Articular chondrocyte of knee joint (primary cell): Measurements from ENCODE around the gene MMUT. TPM values are rescaled to one million over a fixed set of nuclear protein-coding genes. Genes with fewer than 3 reads are reported as not detected.

Source experiments
- total RNA-seq: library from RNA; depleted of rRNA; stranded (reverse); fragments of >200 nt; gene quantifications from 2 replicates; pipeline ENCODE4 v1.2.3, GENCODE V29; 2012

MMUT gene
- total RNA-seq: 19.7 and 22.5 TPM in 2 replicates

DNA sequence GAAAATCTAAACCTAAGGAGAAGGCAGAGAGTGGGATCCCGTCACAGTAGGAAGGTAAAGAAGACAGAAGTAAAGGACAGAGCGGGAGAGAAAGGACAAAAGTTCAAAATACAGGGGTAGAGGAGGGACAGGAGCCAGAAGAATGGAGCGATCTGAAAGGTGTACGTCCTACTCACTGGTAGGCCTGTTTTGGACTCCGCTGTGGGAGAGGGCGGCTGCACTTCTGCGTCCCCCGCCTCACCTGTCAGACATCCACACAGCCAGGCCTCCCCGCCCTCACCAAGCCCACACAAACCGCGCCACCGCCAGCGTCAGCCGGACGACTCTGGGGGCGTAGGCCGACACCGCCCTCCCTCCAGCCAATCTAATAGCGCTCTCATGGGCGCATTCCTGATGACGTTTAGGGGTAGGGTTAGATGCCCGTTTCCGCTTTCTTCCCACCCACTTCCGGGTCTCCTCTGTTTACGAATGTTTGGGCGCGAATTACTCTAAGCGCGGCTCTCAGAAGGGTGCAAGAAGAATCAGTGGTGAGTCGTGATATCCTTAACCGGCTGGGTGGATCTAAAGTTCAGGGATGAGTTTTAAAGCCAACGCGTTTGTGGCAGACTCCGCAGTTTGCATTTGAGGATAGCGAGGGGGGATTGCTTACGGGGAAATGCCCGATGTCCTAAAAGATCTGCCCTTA lies at the start of gene MMUT, which contains the start of gene CENPQ:
Gene MMUT (minus strand): TSS at position 327 of the 685 bp plus-strand sequence. CDS start 3,787 bp downstream, outside the sequence.
Gene CENPQ (plus strand): TSS at position 444 of the 685 bp plus-strand sequence. CDS start 6,807 bp downstream, outside the sequence.

DNA sequence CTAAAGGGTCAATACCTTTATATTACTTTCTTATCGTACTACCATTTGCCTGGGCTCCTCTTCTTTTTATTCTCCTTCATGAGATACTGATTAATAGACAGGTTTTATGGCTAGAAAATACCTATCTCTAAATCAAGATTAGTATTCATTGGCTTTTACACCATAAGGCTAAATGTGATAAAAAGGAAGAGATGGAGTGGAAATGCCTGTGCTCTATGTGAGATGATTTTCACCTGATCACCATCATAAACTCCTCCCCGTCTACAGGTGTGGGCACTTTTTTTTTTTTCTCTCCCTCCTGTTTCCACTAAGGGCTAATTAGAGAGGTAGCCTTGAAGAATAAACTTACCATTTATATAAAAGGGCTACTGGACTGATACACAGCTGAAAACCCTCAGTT lies 36.6 kb upstream of the MMUT start, which contains the start of gene GLYATL3:
Gene GLYATL3 (plus strand): TSS at position 301 of the 400 bp plus-strand sequence. CDS start 12,068 bp downstream, outside the sequence.

Other genes with a start within 250 kb of the MMUT start
- gene CENPQ, start 117 bp upstream of the MMUT start, total RNA-seq: 3.5 and 8.5 TPM in 2 replicates
- not detected in 2 replicates for gene GLYATL3, start 36.7 kb upstream of the MMUT start, total RNA-seq
- gene C6orf141, start 87.4 kb upstream of the MMUT start, total RNA-seq: not detected in 2 replicates
- gene RHAG, start 173.6 kb upstream of the MMUT start, total RNA-seq: not detected in 2 replicates